Measurements from ENCODE around the gene IFT74.

Gene IFT74

GRCh38 chr9:27078685-27079084 lies 122.5 kb downstream of the IFT74 start:
- no peak for TF ChIP-seq CTCF (IDR thresholded peaks at IDR 0.05)

GRCh38 chr9:27085456-27085855 lies 129.2 kb downstream of the IFT74 start:
- no peak for TF ChIP-seq CTCF (IDR thresholded peaks at IDR 0.05)

GRCh38 chr9:27086818-27087680 lies 130.8 kb downstream of the IFT74 start:
- TF ChIP-seq CTCF (IDR thresholded peaks at IDR 0.05): no peak

GRCh38 chr9:27088981-27089380 lies 132.8 kb downstream of the IFT74 start:
- TF ChIP-seq CTCF (IDR thresholded peaks at IDR 0.05): no peak

- no peak for TF ChIP-seq CTCF (IDR thresholded peaks at IDR 0.05)
These were observed 133.5 kb downstream of the IFT74 start for GRCh38 chr9:27089706-27090105.

- no peak for TF ChIP-seq CTCF (IDR thresholded peaks at IDR 0.05)
These were observed 134.0 kb downstream of the IFT74 start for GRCh38 chr9:27090231-27090630.

GRCh38 chr9:27090711-27091110 lies 134.5 kb downstream of the IFT74 start:
- TF ChIP-seq CTCF (IDR thresholded peaks at IDR 0.05): no peak
